ENCODE measurements around the gene DSG4. TPM values are rescaled to one million over a fixed set of nuclear protein-coding genes. Genes with fewer than 3 reads are reported as not detected.
A peak's percentile ranks its signal among the peaks of the same experiment; 100 is the strongest.

DSG4 gene
- total RNA-seq, 3 donors from 2014 or later, result 0.24 to 0.26 TPM; not detected in 1

- no peak overlapping the region for H3K4me3 ChIP-seq
- DNase-seq (no peak), ATAC-seq (no peak)
- no peaks in the 10 kb centered on the region for H3K36me3 ChIP-seq (ENCODE audit: low read depth)
- no peaks in the 10 kb centered on the region for H3K4me1 ChIP-seq (ENCODE audit: low read depth)
- intact Hi-C loops (cut with DNase I, micrococcal nuclease), result no loop called here
- no peak for TF ChIP-seq CTCF (IDR thresholded peaks at IDR 0.05)
- no peaks in the 10 kb centered on the region for H3K9me3 ChIP-seq
Measured at GRCh38 chr18:31386741-31387140, 10.2 kb downstream of the DSG4 start.

GRCh38 chr18:31393286-31393685, 16.7 kb downstream of the DSG4 start:
- intact Hi-C loops (cut with DNase I, micrococcal nuclease), result no loop called here
- DNase-seq, result no peak
- Histone ChIP-seq H3K4me1 (ENCODE audit: low read depth) (peaks cover 3% of the 10 kb centered on the region), H3K4me3 (no peak overlapping the region), H3K9me3 (no peaks in the 10 kb centered on the region), H3K36me3 (ENCODE audit: low read depth) (no peaks in the 10 kb centered on the region)
- ATAC-seq, result no peak
- no peak for TF ChIP-seq CTCF (IDR thresholded peaks at IDR 0.05)

GRCh38 chr18:31396796-31397612, 20.4 kb downstream of the DSG4 start:
- no peak overlapping the region for H3K4me3 ChIP-seq
- DNase-seq (peak in 2 of 3 donors; percentile 39 to 49), ATAC-seq (peak; percentile 81)

GRCh38 chr18:31398191-31398590, 21.6 kb downstream of the DSG4 start:
- ATAC-seq (no peak), DNase-seq (no peak)
- peaks cover 5% of the 10 kb centered on the region for H3K4me1 ChIP-seq (ENCODE audit: low read depth)
- H3K36me3 ChIP-seq (ENCODE audit: low read depth), result no peaks in the 10 kb centered on the region
- intact Hi-C loops (cut with DNase I, micrococcal nuclease), result no loop called here
- H3K9me3 ChIP-seq, result no peaks in the 10 kb centered on the region
- no peak for TF ChIP-seq CTCF (IDR thresholded peaks at IDR 0.05)
- no peak overlapping the region for H3K4me3 ChIP-seq

More at GRCh38 chr18:31396796-31397612, 20.4 kb downstream of the DSG4 start:
- TF ChIP-seq CTCF (IDR thresholded peaks at IDR 0.05), result no peak
- intact Hi-C loops (cut with DNase I, micrococcal nuclease), result no loop called here
- H3K36me3 ChIP-seq (ENCODE audit: low read depth), result no peaks in the 10 kb centered on the region
- no peaks in the 10 kb centered on the region for H3K9me3 ChIP-seq
- H3K4me1 ChIP-seq (ENCODE audit: low read depth), result peaks cover 5% of the 10 kb centered on the region

GRCh38 chr18:31399306-31400032, 22.9 kb downstream of the DSG4 start:
- intact Hi-C loops (cut with DNase I, micrococcal nuclease), result no loop called here
- Histone ChIP-seq H3K4me3 (no peak overlapping the region), H3K36me3 (ENCODE audit: low read depth) (no peaks in the 10 kb centered on the region), H3K9me3 (no peaks in the 10 kb centered on the region), H3K4me1 (ENCODE audit: low read depth) (peaks cover 5% of the 10 kb centered on the region)
- DNase-seq (peak in 1 of 3 donors; percentile 54), ATAC-seq (peak; percentile 74)
- TF ChIP-seq CTCF (IDR thresholded peaks at IDR 0.05), result no peak
